HG02571 (cell line): ENCODE data around the gene APOE.
"Not testable (repeated sequence)": the region's sequence is repeated elsewhere in the genome, so short reads cannot be mapped to it uniquely, and the experiment has no call there.

ENCODE experiments used
- ATAC-seq: cut with Tn5 transposase; IDR thresholded peaks from one replicate; pipeline ENCODE4 v1.9.1; 2021; ENCODE audit warnings: mild to moderate bottlenecking, moderate library complexity; ENCODE audit not compliant: unreplicated experiment

Gene APOE

DNA sequence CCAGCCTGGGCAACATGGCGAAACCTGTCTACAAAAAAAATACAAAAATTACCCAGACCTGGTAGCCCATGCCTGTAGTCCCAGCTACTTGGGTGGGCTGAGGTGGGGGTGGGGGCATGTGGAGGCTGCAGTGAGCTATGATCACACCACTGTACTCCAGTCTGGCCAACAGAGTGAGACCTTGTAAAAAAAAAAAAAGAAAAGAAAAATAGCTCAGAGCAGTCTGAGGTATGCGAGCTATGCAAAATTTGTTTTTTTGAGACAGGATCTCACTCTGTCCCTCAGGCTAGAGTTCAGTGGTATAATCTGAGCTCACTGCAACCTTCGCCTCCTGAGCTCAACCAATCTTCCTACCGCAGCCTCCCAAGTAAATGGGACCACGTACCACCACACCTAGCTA is 21.7 kb upstream of the APOE start:
- no peak for ATAC-seq

DNA sequence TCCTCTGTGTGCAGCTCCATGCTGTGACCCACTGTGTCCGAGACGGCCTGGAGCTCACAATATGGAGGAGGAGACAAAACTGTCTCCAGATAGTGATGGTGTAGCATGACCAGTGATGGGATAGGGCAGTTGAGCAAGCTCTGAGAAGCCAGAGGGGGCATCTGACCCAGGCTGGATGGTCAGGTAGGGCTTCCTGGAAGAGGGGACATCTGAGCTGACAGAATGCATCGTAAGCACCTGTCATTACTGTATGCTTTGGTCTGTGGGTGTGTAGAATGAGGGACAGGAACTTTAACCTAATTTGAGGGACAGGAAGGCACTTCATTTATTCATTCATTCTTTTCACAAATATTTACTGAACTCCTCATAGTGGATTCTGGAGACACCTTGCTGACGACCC is 21.0 kb upstream of the APOE start:
- ATAC-seq = no peak

DNA sequence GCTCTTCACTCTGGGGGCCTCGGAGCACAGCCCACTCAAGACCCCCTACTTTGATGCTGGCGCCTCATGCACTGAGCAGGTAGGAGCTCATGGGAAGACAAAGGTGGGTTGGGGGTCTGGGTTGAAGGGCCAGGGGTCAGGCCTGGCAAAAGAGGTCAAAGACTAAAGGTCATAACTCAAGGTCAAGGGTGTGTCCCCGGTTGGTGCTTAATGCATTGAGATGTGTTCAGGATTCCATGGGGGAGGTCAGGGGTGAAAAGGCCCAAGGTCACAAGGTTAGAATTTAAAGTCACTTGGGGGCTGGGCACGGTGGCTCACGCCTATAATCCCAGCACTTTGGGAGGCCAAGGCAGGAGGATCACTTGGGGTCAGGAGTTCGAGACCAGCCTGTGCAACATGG is 19.5 kb upstream of the APOE start:
- ATAC-seq = no peak

DNA sequence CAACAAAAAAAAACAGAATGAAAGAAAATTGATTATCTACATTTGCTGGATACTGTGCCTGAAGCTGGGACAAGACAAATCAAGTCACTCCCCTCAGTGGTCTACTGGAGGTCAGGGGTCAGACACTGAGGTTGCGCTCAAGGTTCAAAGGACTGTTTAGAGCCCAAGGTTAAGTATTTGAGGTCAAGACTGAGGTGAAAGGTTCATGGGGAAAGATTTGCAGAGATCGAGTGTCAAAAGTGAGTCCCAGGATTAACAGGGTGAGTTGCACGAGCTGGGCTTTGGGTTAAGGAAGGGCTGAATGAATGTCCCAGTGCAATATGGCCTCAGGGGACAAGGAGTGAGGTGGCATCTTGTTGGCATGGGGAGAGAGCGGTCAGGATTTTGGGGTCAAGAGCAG is 17.9 kb upstream of the APOE start:
- ATAC-seq = no peak

DNA sequence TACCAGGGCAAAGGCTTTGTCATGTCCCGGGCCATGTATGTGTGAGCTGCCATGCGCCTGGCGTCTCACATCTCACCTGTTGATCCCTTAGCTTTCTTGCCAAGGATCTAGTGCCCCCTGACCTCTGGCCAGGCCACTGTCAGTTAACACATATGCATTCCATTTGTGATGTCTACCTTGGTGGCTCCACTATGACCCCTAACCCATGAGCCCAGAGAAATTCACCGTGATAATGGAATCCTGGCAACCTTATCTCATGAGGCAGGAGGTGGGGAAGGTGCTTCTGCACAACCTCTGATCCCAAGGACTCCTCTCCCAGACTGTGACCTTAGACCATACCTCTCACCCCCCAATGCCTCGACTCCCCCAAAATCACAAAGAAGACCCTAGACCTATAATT is 17.3 kb upstream of the APOE start:
- not testable (repeated sequence) for ATAC-seq

DNA sequence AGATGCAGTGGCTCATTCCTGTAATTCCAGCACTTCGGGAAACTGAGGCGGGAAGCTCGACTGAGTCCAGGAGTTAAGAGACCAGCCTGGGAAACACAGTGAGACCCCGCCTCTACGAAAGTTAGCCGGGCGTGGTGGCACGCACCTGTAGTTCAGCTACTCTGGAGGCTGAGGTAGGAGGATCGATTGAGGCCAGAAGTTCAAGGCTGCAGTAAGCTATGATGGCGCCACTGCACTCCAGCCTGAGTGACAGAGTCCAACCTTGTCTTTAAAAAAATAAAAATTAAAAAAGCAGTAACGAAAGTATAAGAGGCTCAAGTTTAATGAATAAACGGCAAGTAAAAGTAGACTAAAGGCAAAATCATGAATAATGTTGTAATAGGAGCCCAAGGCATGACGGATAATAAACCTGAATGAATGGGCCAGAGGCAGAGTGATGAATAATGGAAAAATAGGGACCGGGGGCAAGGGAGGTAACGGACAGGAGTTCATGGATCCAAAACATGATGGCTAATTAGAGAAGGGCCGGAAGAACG is 15.7 kb upstream of the APOE start:
- ATAC-seq = no peak

DNA sequence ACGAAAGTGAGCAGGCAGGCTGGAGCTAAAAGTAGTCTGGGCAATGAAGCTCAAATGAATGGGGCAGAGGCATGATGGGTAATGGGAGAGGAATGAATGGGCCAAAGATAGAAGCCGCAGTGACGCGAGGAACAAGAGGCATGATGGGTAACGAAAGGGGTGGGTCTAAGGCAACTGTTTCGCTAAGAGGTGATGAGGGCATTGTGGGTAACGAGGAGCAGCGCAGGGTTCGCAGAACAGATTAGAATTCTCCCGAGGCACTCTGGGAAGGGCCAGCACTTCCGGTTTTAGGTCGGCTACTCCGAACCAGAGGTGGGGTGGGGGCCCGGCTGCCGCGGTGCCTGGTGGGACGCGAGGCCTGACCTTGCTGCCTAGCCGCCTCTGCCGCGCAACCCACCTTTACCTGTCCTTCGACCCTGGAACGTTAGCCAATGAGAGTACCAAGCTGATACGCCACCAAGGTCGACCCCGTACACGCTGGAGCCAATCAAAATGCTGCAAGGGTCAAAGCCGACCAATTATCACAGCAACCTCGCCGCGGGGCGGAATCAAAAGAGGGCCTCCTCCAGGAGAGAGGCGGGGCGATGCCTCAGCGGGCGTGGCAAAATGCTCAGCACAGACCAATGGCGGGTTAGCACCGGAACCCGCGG is 15.1 kb upstream of the APOE start:
- ATAC-seq = peak; percentile 80

DNA sequence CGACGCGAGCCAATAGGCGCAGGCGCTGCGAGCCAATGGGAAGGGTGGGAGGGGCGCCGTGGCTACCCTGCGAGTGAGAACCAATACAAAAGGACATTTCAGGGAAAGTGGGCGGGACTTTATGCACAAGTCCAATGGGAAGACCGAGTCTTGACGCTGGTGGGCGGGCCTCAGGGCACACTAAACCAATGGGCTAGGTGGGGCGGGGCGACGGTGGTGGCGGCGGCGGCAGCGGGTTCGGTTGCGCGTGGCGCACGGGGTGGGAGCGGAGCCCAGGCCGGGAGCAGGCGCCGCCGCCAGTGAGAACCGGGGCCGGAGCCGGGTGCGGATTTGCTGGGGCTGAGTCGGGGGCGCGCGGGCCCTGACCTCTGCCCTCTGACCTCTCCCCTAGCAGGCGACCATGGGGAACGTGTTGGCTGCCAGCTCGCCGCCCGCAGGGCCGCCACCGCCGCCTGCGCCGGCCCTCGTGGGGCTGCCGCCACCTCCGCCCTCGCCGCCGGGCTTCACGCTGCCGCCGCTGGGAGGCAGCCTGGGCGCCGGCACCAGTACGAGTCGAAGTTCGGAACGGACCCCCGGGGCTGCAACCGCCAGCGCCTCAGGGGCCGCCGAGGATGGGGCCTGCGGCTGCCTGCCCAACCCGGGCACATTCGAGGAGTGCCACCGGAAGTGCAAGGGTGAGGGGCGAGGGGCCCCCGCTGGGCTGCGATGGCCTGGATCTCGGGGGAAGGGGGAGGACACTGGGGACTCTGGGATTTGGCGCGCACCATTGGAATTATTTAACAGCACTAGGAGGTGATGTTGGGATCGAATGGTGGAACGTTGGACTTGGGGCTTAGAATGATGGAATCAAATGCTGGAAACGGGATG is 14.3 kb upstream of the APOE start, which contains the start of gene TOMM40:
Gene TOMM40, plus strand, starts transcription at position 239 of the 867 bp plus-strand sequence. Its CDS starts 162 bp downstream, at position 401.
- ATAC-seq = peak; percentile 64

DNA sequence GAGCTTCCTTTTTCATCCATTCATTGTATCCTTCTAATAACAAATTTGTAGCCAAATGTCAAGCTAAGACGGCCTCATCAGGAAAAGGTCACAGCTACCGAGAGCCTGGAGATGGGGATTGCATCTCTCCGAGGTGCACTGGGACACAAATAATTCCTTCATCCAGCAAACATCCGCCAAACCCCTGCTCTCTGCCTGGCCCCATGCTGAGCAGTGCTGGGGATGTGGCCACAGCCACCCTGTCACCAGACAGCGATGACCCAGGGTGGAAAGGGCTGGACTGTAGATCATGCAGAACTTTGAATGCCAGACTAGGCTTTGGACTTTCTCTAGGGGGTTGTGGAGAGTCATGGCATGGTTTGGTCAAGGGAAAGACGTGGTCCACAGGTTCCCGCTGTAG is 12.7 kb upstream of the APOE start:
- no peak for ATAC-seq

DNA sequence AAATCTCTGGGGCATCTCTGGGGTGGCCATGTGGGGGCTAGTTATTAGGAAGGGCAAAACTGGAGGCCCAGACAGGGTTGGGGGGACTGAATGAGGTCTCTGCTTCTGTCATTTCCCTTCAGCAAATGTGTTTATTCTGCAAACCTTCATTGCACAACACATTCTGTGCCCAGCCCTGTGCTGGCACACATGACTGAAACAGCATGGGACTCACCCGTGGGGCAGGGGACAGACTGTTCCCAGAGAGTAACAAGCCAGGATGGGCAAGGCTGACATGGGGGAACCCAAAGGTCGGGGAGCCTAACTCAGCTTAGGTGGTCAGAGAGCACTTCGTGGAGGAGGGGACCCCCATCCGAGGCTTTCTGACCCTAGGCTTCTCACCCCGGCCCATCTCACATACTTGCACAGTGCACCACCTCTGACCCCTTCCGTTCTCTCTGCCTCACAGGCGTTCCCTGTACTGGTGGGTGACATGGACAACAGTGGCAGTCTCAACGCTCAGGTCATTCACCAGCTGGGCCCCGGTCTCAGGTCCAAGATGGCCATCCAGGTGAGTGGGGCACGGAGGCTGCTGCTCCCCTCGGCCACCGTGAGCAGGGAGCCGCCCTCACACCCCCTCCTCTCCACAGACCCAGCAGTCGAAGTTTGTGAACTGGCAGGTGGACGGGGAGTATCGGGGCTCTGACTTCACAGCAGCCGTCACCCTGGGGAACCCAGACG is 12.1 kb upstream of the APOE start:
- no peak for ATAC-seq

DNA sequence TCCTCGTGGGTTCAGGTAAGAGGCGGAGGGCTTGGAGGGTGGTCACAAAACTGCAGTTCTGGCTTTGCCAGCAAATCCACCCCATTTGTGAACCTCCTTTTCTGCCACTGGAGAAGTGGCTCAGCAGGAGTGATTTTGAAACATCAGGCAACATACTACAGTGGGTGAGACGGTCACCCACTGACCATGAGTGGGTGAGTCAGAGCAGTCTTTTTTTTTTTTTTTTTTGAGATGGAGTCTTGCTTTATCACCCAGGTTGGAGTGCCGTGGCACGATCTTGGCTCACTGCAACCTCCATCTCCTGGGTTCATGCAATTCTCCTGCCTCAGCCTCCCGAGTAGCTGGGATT is 11.6 kb upstream of the APOE start:
- no peak for ATAC-seq

DNA sequence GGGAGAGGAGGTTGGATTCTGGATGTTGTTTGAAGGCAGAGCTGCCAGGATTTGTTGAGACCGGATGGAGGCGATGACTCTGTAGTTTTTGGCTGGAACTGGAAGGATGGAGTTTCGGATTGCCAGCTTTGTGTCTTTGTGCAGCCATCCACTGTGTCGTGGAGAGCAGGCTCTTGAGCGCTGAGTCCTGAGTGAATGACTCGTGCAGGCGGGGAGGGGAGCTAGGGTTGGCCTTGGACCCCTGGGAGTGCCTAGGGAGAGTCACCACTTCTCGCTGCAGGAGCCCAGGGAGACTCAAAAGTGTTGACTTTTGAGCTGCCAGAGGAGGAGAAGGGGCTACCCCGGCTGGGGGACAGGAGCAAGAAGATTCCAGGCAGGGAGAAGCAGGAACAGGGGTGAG is 10.7 kb upstream of the APOE start:
- no peak for ATAC-seq

DNA sequence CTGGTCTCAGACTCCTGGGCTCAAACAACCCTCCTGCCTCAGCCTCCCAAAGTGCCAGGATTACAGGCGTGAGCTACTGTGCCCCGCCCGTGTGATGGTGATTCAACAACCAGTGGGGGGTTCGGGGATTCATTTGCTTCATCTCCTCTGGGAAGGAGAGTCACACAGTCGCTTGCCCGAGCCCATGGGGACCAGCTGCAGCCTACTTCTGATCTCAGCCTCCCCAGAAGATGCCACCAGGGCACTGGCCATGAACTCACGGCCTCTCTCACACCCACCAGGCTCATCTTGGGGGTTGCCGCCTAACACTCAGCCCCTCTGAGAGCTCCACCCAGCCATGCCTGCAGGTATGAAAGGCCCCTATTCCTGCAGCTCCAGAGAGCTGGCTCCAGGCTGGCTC is 7.8 kb upstream of the APOE start:
- ATAC-seq = no peak

DNA sequence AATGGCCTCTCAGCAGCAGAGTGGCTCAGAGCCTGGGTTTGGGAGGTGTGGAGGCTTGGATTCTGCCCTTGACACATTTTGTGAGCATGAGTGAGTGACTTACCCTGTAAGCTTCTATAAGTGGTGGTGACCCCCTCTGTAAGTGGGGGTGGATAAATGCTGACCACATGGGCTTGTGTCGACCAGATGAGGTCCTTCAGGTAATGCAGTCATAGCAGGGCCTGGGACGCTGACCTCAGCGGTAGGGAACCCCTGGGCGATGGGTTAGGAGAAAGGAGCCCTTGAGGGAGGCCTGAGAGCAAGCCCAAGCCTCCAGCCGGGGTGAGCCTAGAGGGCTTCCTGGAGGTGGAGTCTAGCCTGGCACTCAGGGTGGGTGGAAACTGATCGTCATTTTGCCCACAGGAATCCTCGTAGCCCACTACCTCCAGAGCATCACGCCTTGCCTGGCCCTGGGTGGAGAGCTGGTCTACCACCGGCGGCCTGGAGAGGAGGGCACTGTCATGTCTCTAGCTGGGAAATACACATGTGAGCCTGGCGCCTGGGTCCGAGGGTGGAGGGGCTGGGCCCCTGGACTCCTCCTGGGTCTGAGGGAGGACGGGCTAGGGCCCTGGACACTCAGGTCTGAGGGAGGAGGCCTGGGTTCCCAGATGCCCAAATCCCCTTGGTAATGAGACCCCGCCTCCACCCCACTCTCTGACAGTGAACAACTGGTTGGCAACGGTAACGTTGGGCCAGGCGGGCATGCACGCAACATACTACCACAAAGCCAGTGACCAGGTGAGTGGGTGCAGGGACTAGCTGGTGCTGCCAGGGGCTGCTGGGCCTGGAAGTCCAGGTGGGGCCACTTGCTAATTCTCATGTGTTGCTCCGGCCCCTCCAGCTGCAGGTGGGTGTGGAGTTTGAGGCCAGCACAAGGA is 5.0 kb upstream of the APOE start:
- ATAC-seq = no peak

DNA sequence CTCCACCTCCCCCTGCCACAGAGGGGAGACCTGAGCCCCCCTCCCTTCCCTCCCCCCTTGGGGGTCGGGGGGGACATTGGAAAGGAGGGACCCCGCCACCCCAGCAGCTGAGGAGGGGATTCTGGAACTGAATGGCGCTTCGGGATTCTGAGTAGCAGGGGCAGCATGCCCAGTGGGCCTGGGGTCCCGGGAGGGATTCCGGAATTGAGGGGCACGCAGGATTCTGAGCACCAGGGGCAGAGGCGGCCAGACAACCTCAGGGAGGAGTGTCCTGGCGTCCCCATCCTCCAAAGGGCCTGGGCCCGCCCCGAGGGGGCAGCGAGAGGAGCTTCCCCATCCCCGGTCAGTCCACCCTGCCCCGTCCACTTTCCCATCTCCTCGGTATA is 2.4 kb upstream of the APOE start:
- ATAC-seq = no peak

DNA sequence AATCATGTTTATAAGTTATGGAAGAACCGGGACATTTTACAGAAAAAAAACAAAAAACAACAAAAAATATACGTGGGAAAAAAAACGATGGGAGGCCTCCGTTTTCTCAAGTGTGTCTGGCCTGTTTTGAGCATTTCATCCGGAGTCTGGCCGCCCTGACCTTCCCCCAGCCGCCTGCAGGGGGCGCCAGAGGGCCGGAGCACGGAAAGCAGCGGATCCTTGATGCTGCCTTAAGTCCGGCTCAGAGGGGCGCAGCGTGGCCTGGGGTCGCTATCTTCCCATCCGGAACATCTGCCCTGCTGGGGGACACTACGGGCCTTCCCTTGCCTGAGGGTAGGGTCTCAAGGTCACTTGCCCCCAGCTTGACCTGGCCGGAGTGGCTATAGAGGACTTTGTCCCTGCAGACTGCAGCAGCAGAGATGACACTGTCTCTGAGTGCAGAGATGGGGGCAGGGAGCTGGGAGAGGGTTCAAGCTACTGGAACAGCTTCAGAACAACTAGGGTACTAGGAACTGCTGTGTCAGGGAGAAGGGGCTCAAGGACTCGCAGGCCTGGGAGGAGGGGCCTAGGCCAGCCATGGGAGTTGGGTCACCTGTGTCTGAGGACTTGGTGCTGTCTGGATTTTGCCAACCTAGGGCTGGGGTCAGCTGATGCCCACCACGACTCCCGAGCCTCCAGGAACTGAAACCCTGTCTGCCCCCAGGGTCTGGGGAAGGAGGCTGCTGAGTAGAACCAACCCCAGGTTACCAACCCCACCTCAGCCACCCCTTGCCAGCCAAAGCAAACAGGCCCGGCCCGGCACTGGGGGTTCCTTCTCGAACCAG is 1.8 kb upstream of the APOE start:
- no peak for ATAC-seq

DNA sequence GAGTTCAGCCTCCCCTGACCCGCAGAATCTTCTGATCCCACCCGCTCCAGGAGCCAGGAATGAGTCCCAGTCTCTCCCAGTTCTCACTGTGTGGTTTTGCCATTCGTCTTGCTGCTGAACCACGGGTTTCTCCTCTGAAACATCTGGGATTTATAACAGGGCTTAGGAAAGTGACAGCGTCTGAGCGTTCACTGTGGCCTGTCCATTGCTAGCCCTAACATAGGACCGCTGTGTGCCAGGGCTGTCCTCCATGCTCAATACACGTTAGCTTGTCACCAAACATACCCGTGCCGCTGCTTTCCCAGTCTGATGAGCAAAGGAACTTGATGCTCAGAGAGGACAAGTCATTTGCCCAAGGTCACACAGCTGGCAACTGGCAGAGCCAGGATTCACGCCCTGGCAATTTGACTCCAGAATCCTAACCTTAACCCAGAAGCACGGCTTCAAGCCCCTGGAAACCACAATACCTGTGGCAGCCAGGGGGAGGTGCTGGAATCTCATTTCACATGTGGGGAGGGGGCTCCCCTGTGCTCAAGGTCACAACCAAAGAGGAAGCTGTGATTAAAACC is 1.1 kb upstream of the APOE start:
- no peak for ATAC-seq

DNA sequence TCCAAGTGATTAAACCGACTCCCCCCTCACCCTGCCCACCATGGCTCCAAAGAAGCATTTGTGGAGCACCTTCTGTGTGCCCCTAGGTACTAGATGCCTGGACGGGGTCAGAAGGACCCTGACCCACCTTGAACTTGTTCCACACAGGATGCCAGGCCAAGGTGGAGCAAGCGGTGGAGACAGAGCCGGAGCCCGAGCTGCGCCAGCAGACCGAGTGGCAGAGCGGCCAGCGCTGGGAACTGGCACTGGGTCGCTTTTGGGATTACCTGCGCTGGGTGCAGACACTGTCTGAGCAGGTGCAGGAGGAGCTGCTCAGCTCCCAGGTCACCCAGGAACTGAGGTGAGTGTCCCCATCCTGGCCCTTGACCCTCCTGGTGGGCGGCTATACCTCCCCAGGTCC is 2.0 kb downstream of the APOE start:
- ATAC-seq = no peak

DNA sequence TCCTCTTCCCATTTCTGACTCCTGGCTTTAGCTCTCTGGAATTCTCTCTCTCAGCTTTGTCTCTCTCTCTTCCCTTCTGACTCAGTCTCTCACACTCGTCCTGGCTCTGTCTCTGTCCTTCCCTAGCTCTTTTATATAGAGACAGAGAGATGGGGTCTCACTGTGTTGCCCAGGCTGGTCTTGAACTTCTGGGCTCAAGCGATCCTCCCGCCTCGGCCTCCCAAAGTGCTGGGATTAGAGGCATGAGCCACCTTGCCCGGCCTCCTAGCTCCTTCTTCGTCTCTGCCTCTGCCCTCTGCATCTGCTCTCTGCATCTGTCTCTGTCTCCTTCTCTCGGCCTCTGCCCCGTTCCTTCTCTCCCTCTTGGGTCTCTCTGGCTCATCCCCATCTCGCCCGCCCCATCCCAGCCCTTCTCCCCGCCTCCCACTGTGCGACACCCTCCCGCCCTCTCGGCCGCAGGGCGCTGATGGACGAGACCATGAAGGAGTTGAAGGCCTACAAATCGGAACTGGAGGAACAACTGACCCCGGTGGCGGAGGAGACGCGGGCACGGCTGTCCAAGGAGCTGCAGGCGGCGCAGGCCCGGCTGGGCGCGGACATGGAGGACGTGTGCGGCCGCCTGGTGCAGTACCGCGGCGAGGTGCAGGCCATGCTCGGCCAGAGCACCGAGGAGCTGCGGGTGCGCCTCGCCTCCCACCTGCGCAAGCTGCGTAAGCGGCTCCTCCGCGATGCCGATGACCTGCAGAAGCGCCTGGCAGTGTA is 2.7 kb downstream of the APOE start:
- no peak for ATAC-seq
